ENCODE results near the gene TBCK.
A peak's percentile ranks its signal among the peaks of the same experiment; 100 is the strongest.
"Not testable (repeated sequence)": the region's sequence is repeated elsewhere in the genome, so short reads cannot be mapped to it uniquely, and the experiment has no call there.

The TBCK gene

DNA sequence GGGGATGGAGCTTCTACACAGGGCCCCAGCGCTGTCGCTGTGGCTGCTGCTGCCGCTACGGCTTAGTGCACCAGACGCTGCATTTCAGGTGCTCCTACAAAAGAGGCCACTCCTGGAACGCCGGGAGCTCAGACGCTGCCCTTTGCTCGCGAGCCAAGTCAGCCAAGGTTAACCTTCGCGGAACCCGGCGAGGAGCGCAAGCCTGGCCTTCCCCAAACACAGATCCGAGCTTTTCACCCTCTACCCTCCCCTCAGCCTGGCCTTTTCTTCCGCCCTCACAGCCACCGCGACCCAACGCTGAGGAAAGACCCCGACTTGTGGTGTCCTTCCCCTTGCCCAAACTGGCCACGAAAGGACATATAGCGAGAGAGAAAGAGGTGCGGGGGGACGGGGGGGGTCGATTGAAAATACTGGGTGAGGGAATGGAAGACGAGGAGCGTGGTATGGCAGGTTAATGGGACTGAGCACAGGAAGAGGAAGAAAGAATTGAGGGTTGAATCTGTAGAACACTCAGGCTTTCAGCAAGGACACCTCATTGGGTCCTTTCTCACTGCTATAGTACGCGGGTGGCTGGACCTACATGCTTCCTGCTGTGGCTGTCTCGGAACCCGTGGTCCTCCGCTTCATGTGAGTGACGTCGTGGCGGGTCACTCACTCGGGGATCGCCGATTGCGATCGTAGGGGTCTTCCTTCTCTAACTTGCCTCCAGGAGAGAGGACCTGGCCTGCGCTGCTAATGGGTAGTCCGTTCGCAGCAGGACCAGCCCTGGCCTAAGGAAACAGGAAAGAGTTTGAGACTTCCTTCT lies at the start of gene TBCK, which contains the start of gene AIMP1:
Gene TBCK, minus strand, starts transcription at position 242 of the 805 bp plus-strand sequence. CDS start 7,249 bp downstream, outside the sequence.
Gene AIMP1, plus strand, starts transcription at position 583 of the 805 bp plus-strand sequence. CDS start 8,460 bp downstream, outside the sequence.
- DNase-seq (ENCODE audit: low read depth in 2 of 2): peak; percentile 64 to 76

DNA sequence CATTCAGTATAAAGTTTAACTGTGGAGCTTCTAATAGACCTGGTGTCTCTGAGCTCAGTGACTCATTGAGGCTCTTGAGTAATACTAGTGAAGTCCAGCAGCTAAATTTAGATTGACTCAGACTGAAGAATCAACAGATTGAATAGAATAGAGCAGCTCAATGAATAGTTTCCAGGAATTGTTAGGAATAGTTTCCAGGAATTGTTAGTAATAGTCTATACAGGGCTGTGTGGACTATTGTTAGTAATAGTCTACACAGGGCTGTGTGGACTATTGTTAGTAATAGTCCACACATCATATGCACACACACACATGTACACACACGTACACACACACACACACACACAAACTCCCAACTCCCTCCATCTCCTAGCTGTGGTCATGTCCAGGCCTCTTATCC lies 49.6 kb upstream of the TBCK start:
- DNase-seq (ENCODE audit: low read depth in 2 of 2): no peak

DNA sequence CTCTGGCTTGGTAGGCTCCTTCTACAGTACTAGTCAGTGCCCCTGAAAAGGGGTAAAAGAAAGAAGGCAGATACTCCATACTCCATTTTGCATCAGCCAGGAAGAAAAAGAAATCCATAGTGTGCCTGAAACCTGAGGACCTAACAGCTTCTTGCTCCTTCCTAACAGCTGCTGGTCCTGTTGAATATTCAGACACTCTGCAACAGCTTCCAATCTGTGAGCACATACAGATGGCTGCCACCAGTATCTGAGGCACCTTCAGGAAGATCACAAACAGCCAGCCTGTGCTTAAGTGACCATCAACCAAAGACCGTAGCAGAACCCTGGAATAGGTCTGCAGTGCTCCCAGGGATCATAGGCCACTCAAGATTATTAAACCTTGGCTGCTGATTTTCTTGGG lies 48.3 kb upstream of the TBCK start:
- no peak for DNase-seq (ENCODE audit: low read depth in 2 of 2)

DNA sequence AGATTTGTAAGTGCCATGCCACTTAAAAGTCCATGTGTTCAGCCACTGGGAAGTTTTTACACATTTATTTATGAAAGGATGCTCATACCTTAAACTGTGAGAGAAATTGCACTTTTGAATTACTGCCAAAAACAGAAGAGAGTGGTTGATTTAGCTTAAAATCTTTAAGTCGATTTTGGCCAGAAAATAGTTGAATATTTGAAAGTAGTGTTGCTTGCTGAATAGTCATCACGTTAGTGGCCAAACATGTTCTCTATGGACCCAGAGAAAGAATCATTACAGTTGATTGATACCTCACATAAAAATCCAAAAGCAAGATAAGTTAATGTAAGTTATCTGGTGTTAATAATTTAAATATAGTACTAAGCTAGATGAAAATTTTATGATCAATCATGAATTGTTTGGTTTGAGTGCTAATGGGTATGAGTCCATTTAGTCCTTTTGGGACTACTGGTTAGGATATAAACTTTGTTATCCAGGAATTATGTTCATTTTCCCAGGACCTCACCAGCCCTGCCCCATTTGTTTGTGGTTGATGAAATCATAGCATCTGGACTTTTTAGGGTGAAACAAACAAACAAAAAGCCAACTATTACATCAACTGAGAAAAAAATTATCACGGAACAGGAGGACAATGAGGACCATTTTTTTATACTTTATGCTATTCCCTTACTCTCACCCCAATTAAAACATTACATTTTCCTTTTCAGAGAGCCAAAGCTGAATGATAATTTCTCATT lies 46.2 kb upstream of the TBCK start:
- no peak for DNase-seq (ENCODE audit: low read depth in 2 of 2)

DNA sequence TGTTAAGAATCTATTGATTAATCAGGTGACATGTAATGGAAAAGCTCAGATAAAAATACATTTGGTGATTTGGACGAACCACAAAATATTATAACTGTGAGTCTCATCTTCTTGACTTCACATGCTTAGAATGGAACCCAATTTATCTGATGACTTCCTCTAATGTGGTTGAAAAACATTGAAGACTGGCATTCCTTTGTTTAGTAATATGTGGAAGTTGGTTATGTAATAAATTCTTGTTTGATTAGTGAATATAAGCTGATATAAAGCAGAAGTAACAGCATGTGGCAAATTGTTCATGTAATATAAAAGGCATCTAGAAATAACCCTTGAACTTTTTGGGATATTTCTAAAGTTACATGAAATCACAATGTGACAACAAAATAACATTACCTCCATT lies 42.9 kb upstream of the TBCK start:
- DNase-seq (ENCODE audit: low read depth in 2 of 2): no peak

DNA sequence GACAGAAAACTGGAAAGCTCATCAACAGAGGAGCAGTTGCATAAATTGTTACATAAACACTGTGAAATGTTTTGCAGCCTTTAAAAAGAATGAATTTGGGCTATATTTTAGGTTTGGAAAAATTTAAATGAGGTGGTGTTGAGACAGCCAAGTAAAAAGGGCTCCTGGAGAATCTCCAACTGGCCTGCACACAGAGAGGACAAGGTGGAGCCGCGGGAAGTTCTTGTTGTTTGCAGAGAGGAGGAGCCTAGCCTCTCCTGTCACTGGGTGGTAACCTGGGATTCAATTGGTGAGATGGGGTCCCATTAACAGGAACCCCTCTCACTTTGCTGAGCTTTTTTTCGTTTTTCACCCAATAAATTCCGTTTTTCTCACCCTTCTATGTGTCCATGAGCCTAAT lies 39.2 kb upstream of the TBCK start:
- no peak for DNase-seq (ENCODE audit: low read depth in 2 of 2)

DNA sequence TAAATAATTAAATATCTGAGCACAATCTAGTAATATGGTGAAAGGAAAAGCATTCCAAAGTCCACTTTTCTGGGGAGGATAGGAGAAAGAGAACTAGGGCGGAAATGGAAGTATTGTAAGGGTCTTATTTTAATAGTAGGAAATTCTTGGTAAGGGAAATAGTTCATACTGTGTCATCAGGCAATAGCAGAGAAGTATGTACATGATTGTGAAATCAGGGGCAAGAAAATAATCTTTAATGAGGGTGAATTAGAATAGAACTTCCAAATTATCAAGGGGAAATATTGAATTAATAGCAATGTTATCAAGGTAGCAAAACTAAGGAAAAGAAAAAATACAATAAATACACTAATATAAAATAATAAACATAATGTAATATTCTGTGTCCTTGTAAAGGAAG lies 37.8 kb upstream of the TBCK start:
- no peak for DNase-seq (ENCODE audit: low read depth in 2 of 2)

DNA sequence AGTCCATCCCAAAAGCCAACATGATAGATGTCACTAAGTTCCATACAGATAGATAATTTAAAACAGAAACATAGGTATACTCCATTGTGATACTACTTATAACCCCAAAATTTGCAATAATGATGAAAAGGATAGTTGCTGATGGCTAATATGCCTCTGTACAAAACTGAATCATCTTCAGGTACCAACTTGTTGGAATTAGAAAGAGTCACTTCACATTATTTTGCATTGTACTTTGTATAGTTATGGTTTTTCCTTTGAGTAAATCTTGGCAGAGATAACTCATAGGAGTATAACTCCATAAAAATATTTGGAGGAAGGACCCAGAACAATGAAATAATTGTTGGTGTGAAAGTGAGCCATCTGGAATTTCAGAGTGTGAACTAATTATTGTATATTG lies 35.0 kb upstream of the TBCK start:
- DNase-seq (ENCODE audit: low read depth in 2 of 2): no peak

DNA sequence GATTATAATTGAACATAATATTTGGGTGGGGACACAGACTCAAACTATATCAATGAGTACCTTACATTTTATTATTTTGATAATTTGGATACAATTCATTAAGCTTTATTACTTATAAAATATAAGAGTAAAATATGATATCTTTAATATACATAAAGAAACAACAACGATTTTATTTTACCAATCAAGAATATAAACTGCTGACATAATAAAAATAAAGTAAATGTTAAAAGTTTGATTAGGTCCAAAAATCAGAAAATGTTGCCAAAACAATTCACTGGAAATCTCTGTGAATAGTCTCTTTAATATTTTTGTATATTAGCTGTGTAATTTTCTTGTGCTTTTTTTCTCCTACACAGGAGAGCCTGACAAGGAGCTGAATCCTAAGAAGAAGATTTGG lies 31.2 kb upstream of the TBCK start:
- no peak for DNase-seq (ENCODE audit: low read depth in 2 of 2)

DNA sequence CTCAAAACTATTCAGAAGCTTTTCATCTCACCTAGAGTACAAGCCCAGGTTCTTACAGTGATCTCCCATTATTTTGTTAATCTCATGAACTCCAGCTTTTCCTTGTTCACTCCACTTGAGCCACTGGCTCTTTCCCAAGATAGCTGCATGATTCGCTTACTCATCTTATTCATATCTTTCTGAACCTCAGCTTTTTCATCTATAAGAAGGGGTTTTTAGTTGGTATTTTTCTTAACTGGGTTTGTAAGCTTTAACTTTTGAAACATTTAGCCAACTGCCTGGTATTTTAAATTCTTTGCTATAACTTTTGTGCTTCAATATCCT lies 28.6 kb upstream of the TBCK start:
- no peak for DNase-seq (ENCODE audit: low read depth in 2 of 2)

DNA sequence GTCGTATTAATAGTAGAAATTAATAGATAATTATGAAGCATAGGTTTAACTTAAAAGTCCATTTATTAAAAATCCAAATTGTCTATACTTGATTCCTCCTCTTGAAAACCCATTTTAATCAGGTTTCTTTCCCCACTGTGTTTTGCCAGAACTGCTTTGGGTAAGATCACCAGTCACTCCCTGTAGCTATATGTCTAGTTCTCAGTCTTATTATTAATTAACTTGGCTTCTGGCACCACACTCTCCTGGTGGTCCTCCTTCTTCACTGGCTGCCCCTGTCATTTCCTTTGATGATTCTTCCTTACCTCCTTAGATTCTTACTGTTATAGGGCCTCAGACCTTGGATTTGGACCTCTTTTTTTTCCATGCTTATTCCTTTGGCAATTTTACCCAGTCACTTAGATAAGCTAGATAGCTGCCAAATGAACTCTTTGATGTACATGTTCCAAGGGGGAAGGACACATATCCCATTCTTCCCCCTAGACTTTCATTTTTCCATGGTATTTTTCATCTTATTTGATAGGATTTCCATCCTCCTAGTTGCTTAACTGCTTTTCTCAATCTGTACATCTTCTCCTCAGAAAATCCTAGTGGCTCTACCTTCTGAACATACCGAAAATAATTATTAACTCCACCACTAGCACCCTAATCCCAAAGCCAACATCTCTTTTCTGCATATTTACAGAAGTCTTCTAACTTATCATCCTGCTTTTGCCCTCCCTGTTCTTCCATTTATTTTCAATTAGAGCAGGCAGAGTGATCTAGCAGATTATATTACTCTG lies 28.0 kb upstream of the TBCK start:
- no peak for DNase-seq (ENCODE audit: low read depth in 2 of 2)

DNA sequence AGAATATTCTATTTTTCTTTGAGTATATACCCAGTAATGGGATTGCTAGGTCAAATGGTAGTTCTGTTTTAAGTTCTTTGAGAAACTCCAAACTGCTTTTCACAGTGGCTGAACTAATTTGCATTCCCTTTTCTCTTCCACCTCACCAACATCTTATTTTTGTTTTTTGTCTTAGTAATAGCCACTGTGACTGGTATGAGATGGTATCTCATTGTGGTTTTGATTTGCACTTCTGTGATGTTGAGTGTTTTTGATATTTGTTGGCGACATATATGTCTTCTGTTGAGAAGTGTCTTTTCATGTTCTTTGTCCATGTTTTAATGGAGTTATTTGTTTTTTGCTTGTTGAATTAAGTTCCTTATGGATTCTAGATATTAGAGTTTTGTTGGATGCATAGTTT lies 24.8 kb upstream of the TBCK start:
- no peak for DNase-seq (ENCODE audit: low read depth in 2 of 2)

DNA sequence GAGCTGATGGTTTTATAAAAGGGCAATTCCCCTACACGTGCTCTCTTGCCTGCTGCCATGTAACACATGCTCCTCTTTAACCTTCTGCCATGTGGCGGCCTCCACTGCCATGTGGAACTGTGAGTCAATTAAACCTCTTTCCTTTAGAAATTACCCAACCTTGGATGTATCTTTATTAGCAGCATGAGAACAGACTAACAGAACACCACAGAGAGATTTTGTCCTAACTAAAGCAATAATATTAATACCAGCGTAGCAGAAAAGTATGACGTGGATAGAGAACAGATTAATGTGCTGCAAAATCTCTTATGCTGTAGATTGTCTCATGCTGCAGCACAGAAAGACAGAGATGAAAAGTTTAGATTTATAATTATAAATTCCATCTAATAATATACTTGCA lies 23.4 kb upstream of the TBCK start:
- no peak for DNase-seq (ENCODE audit: low read depth in 2 of 2)

DNA sequence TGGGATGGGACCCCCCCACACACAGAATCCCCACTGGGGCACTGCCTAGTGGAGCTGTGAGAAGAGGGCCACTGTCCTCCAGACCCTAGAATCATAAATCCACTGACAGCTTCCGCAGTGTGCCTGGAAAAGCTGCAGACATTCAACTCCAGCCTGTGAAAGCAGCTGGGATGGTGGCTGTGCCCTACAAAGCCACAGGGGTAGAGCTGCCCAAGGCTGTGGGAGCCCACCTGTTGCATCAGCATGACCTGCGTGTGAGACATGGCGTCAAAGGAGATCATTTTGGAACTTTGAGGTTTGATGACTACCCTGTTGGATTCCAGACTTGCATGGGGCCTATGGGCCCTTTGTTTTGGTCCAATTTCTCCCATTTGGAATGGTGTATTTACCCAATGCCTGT lies 22.7 kb upstream of the TBCK start:
- no peak for DNase-seq (ENCODE audit: low read depth in 2 of 2)

DNA sequence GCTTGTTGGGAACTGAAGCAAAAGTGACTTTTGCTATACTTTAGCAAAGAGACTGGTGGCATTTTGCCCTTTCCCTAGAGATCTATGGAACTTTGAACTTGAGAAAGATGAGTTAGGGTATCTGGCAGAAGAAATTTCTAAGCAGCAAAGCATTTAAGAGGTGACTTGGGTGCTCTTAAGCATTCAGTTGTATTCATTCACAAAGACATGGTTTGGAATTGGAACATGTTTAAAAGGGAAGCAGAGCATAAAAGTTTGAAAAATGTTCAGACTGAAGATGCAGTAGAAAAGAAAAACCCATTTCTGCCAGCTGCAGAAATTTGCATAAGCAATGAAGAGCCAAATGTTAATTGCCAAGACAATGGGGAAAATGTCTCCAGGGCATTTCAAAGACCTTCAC lies 21.9 kb upstream of the TBCK start:
- DNase-seq (ENCODE audit: low read depth in 2 of 2): no peak

DNA sequence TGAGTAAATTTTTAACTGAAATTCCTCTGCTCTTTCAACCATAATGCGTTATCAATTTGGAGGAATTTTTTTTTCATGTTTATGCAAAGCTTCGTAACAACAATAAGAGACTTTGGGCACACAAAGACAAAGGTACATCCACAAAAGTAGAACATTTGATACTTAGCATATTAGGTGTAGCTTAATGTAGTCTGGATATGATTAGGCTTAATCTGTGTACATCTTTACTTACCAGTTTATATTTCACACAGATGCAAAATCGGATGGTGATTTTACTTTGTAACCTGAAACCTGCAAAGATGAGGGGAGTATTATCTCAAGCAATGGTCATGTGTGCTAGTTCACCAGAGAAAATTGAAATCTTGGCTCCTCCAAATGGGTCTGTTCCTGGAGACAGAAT lies 20.6 kb upstream of the TBCK start:
- no peak for DNase-seq (ENCODE audit: low read depth in 2 of 2)

DNA sequence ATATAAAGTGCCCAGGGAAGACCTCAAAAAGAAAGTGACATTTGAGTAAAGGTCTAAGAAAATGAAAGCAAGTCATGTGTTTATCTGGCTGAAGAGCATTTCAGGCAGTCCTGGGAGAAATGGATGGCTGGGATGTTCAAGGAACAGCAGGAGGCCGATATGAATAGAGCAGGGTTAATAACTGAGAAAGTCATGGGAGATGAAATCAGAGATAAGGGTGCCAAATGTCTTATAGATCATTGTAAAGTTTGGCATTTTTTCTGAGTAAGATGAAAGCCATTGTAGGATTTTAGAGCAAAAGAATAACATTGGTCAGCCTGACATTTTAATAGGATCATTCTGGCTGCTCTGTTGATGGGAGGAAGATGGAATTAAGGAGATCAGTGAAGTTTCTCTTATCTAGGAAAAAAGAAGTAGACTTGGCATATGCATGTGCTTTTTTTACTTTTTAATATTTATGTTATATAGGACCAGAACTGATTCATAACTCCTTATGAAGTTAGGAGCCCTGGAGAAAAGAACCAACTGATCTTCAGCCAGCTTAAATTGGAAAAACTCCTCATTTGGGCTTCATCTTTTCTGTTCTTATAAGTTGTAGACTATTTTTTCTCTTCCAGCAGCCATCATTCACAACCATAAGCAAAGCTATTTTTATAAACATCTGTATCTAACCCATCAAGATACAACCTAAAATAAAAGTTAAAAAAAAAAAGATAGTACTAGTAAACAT lies 18.9 kb upstream of the TBCK start:
- DNase-seq (ENCODE audit: low read depth in 2 of 2): no peak

DNA sequence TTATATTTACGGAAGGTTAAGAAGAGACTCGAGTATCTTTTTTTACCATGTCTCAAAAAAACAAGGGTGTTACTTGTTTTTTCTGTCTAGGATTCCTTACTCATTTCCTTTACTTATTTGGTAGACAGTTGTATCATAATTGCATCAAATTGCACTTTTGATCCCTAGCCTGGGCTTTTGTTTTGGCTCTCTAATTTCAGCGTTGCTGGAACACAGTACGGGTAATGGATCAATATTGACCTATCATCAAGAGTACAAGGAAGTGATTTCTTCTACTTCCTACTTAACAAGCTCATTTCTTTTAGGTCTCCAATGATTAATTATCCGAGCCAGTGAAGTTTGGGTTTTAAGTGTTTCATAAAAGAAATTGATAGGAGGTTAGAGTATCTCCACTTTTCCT lies 17.2 kb upstream of the TBCK start:
- DNase-seq (ENCODE audit: low read depth in 2 of 2): no peak

DNA sequence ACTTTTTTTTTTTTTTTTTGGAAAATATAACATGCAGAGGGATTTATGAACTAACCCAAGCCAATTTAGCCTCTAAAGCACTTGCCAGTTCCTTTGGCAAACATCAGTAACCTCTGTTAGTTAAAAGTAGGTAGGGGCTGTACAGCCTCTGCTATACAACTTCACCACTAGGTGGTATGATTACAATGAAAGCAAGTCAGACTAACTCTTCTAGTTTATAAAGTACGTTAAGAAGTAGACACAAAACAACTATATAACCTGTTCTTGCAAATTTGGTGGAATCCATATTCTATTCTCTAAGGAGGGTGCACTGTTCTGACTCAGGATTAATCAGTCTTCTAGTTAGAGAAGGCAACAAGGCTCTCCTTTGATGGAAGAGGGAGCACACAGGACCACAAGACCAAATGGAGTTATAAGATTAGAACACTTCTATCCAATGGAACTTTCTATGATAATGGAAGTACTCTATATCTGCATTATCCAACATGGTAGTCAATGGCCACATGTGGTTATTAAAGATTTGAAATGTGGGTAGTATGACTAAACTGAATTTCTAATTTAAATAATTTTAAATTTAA lies 13.1 kb upstream of the TBCK start:
- no peak for DNase-seq (ENCODE audit: low read depth in 2 of 2)

DNA sequence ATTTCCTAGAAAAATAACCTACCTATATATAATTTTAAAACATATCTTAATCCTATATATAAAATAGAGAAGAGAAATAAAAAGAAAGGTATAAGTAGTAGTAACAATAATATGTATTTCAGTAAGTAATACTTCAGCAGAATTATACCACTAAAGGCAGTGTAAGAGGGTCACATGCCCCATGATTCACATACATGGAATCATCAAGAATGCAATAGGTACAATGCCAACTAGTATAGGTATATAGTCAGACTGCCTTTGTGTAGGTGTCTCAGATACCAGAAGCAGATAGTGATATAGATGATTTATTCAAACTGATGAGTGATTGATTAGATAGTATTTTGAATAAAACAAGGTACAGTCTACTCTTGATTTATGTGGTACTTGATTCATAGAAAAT lies 9.8 kb upstream of the TBCK start:
- DNase-seq (ENCODE audit: low read depth in 2 of 2): no peak

DNA sequence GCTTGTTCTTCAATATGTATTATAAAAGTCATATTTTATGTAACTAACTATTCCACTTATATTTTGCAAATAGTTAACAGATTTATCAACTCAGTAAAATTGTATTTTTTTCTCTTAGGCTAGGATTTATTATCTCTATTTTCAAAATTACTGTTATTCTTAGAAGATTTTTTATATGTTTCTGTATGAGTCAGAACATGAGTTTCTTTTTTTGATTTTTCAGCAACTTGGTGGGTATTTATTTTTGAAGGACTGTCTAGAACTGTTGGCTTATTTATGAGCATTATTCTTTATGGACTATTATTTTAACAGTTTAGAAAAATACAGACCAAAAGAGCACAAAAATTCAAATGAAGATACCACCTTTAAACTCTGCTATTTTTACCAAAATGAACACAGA lies 7.1 kb upstream of the TBCK start:
- no peak for DNase-seq (ENCODE audit: low read depth in 2 of 2)

DNA sequence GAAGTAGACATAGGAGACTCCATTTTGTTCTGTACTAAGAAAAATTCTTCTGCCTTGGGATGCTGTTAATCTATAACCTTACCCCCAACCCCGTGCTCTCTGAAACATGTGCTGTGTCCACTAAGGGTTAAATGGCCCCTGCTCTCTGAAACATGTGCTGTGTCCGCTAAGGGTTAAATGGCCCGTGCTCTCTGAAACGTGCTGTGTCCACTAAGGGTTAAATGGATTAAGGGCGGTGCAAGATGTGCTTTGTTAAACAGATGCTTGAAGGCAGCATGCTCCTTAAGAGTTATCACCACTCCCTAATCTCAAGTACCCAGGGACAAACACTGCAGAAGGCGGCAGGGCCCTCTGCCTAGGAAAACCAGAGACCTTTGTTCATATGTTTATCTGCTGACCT lies 5.8 kb upstream of the TBCK start:
- not testable (repeated sequence) for DNase-seq (ENCODE audit: low read depth in 2 of 2)

All from stimulated activated CD8-positive, alpha-beta memory T cell treated with anti-CD3 and anti-CD28 coated beads, Interleukin-2, amount 100 ng/mL, for 1 hour (primary cell).